HCT116 (cell line): Measurements from ENCODE around the gene MAP1LC3B. TPM values are rescaled to one million over a fixed set of nuclear protein-coding genes. Genes with fewer than 3 reads are reported as not detected.

ENCODE experiments used
- ATAC-seq: fragments of 200-7000 bp; cut with Tn5 transposase; 2 replicates; pipeline ENCODE4 v1.9.1; 2020; ENCODE audit warnings: mild to moderate bottlenecking, moderate library complexity
- BruUV-seq: library from RNA; stranded (reverse); fragments of 400-500 nt; replicated peaks from 2 replicates; lab custom pipeline; 2021; lab: Mats Ljungman, UMichigan
- CTCF ChIA-PET: fragments of 300-600 bp; sonication (Branson Sonifier 250); formaldehyde crosslinking; loops from one replicate; lab custom pipeline; 2021; ENCODE audit warnings: antibody characterized with exemption; lab: Charles Lee
- POLR2A ChIA-PET: fragments of 300-600, 350-600 bp; sonication (Branson Sonifier 250); formaldehyde crosslinking; loops from one replicate; lab custom pipeline; 2021; ENCODE audit warnings: antibody characterized with exemption; lab: Charles Lee
- RAD21 ChIA-PET, 2 experiments: fragments of 300-600 bp; sonication (Branson Sonifier 250); formaldehyde crosslinking; loops; one replicate each; lab custom pipeline; 2023; ENCODE audit warnings: low total read pairs in 2 of 2; ENCODE audit not compliant: uncharacterized antibody in 2 of 2, unreplicated experiment in 2 of 2, low non-redundant PET in 1 of 2; lab: Charles Lee
- DNase-seq: peaks from one replicate; pipeline ENCODE4 v3.0.0-alpha.2; 2010; ENCODE audit warnings: low read depth, low spot score
- H2AFZ ChIP-seq: fragments of 200-600 bp; shearing (Covaris generic), sonication (generic); 2 replicates; pipeline ENCODE4 v1.6.1; 2017; ENCODE audit warnings: low read depth, mixed run types, mixed read lengths, antibody characterized with exemption, low read length; ENCODE audit not compliant: poor library complexity, severe bottlenecking
- H3K27ac ChIP-seq: 2 replicates; pipeline ENCODE4 v1.5.1; 2012; ENCODE audit warnings: low read depth, low read length
- H3K27me3 ChIP-seq: fragments of 200-600 bp; sonication (generic); 2 replicates; pipeline ENCODE4 v1.6.1; 2016; ENCODE audit warnings: mixed run types, low read length, mixed read lengths; ENCODE audit not compliant: insufficient read depth
- H3K36me3 ChIP-seq, 2 experiments: fragments of 200-500 bp in 1 of 2; fragments of 200-600 bp in 1 of 2; sonication (Bioruptor generic) in 1 of 2; sonication (generic) in 1 of 2; 2 replicates each; pipeline versions ENCODE4 v1.5.1 to v1.6.1; 2014 to 2016; ENCODE audit warnings: low read length in 2 of 2, inconsistent platforms in 1 of 2, mixed read lengths in 1 of 2, mixed run types in 1 of 2; ENCODE audit not compliant: insufficient read depth in 2 of 2, control insufficient read depth in 1 of 2
- H3K4me1 ChIP-seq, 2 experiments: fragments of 200-600 bp in 1 of 2; sonication (generic) in 1 of 2; 2 replicates each; pipeline versions ENCODE4 v1.5.1 to v1.6.1; 2012 to 2017; ENCODE audit warnings: low read length in 2 of 2, inconsistent platforms in 1 of 2, mild to moderate bottlenecking in 1 of 2, mixed read lengths in 1 of 2, mixed run types in 1 of 2, moderate library complexity in 1 of 2; ENCODE audit not compliant: insufficient read depth in 2 of 2, control insufficient read depth in 1 of 2
- H3K4me2 ChIP-seq: fragments of 200-600 bp; sonication (generic); 2 replicates; pipeline ENCODE4 v1.6.1; 2017; ENCODE audit warnings: mixed run types, low read length, mixed read lengths
- H3K4me3 ChIP-seq, 2 experiments: fragments of 200-600 bp in 1 of 2; sonication (generic) in 1 of 2; replicated peaks in 1 of 2; 2 replicates each; pipeline ENCODE4 v1.5.1; 2011 to 2016; ENCODE audit warnings: low read length in 2 of 2, control low read depth in 1 of 2, low read depth in 1 of 2, mild to moderate bottlenecking in 1 of 2, mixed read lengths in 1 of 2, mixed run types in 1 of 2
- H3K79me2 ChIP-seq: fragments of 200-600 bp; sonication (generic); 2 replicates; pipeline ENCODE4 v1.6.1; 2017; ENCODE audit warnings: mild to moderate bottlenecking, mixed run types, low read length, moderate library complexity, mixed read lengths; ENCODE audit not compliant: insufficient read depth
- H3K9ac ChIP-seq: fragments of 200-600 bp; sonication (generic); 2 replicates; pipeline ENCODE4 v1.6.1; 2016; ENCODE audit warnings: low read length, mixed read lengths
- H3K9me2 ChIP-seq: fragments of 200-600 bp; sonication (generic), shearing (Covaris generic); 2 replicates; pipeline ENCODE4 v1.6.1; 2017; ENCODE audit warnings: mixed run types, mild to moderate bottlenecking, moderate library complexity; ENCODE audit not compliant: insufficient read depth
- H3K9me3 ChIP-seq, 2 experiments: fragments of 200-500 bp in 1 of 2; fragments of 200-600 bp in 1 of 2; sonication (Bioruptor generic) in 1 of 2; sonication (generic) in 1 of 2; 2 replicates each; pipeline ENCODE4 v1.6.1; 2014 to 2017; ENCODE audit warnings: low read length in 2 of 2, mixed read lengths in 2 of 2, inconsistent platforms in 1 of 2, low read depth in 1 of 2, mild to moderate bottlenecking in 1 of 2, mixed run types in 1 of 2, moderate library complexity in 1 of 2; ENCODE audit not compliant: control insufficient read depth in 1 of 2, insufficient read depth in 1 of 2
- H4K20me1 ChIP-seq: fragments of 200-600 bp; sonication (generic), shearing (Covaris generic); 2 replicates; pipeline ENCODE4 v1.6.1; 2017; ENCODE audit warnings: mixed run types, mild to moderate bottlenecking, moderate library complexity; ENCODE audit not compliant: insufficient read depth
- EGR1 ChIP-seq: IDR thresholded peaks from 2 replicates; pipeline ENCODE4 v1.6.1; 2012; ENCODE audit warnings: low read depth
- ELF1 ChIP-seq: IDR thresholded peaks from 2 replicates; pipeline ENCODE4 v1.6.1; 2012; ENCODE audit warnings: low read depth, borderline replicate concordance
- EZH2 ChIP-seq: fragments of 200-600 bp; sonication (generic); IDR thresholded peaks from 2 replicates; pipeline ENCODE4 v1.6.1; 2017; ENCODE audit warnings: antibody characterized with exemption, mixed run types
- FOSL1 ChIP-seq: IDR thresholded peaks from 2 replicates; pipeline ENCODE4 v1.6.1; 2012; ENCODE audit warnings: low read depth
- JUND ChIP-seq: IDR thresholded peaks from 2 replicates; pipeline ENCODE4 v1.6.1; 2012
- MAX ChIP-seq: IDR thresholded peaks from 2 replicates; pipeline ENCODE4 v1.6.1; 2012
- POLR2A ChIP-seq: IDR thresholded peaks from 2 replicates; pipeline ENCODE4 v1.7.0; 2011; ENCODE audit warnings: borderline replicate concordance; ENCODE audit not compliant: insufficient read depth, insufficient read length; ENCODE audit errors: extremely low read depth
- POLR2AphosphoS5 ChIP-seq: IDR thresholded peaks from 2 replicates; pipeline ENCODE4 v1.6.1; 2011; ENCODE audit warnings: mild to moderate bottlenecking, low read depth, low read length, moderate library complexity
- RAD21 ChIP-seq: IDR thresholded peaks from 2 replicates; pipeline ENCODE4 v1.6.1; 2012; ENCODE audit warnings: low read depth, mild to moderate bottlenecking
- SIN3A ChIP-seq: IDR thresholded peaks from 2 replicates; pipeline ENCODE4 v1.6.1; 2012; ENCODE audit warnings: low read depth
- SP1 ChIP-seq: IDR thresholded peaks from 2 replicates; pipeline ENCODE4 v1.6.1; 2012; ENCODE audit warnings: low read depth
- SRF ChIP-seq: IDR thresholded peaks from 2 replicates; pipeline ENCODE4 v1.6.1; 2012; ENCODE audit warnings: low read depth
- TCF7L2 ChIP-seq: IDR thresholded peaks from 2 replicates; pipeline ENCODE4 v1.7.0; 2011; ENCODE audit warnings: borderline replicate concordance, inconsistent platforms; ENCODE audit not compliant: insufficient read depth, insufficient read length; ENCODE audit errors: extremely low read depth
- YY1 ChIP-seq: IDR thresholded peaks from 2 replicates; pipeline ENCODE4 v1.6.1; 2011; ENCODE audit warnings: low read length, low read depth, moderate library complexity, mild to moderate bottlenecking; ENCODE audit not compliant: insufficient replicate concordance; ENCODE audit errors: extremely low read depth
- ZFX ChIP-seq: fragments of 450-650 bp; IDR thresholded peaks from 2 replicates; pipeline ENCODE4 v1.6.1; 2017
- ZNF274 ChIP-seq: fragments of 200-500 bp; sonication (Bioruptor generic); IDR thresholded peaks from 2 replicates; pipeline ENCODE4 v1.6.1; 2014; ENCODE audit warnings: mild to moderate bottlenecking, low read depth, low read length, inconsistent platforms
- intact Hi-C: fragments of 100-400 bp; cut with micrococcal nuclease; formaldehyde crosslinking; loops from 2 replicates; pipeline ENCODE4 v1.10.0; 2022
- total RNA-seq: library from RNA; stranded (reverse); gene quantifications from one replicate; pipeline ENCODE4 v1.2.1, GENCODE V29; 2021; ENCODE audit not compliant: unreplicated experiment
- TF ChIP-seq, protein P1 (sequence below), 3 experiments: fragments of 200-600 bp in 1 of 3; sonication (generic) in 1 of 3; IDR thresholded peaks in 2 of 3; conservative IDR thresholded peaks in 1 of 3; 2 replicates each; pipeline ENCODE4 v1.5.1; 2012 to 2017; ENCODE audit warnings: low read depth in 2 of 3, low read length in 2 of 3, antibody characterized with exemption in 1 of 3, borderline replicate concordance in 1 of 3, control low read depth in 1 of 3, mild to moderate bottlenecking in 1 of 3, mixed read lengths in 1 of 3, mixed run types in 1 of 3, moderate library complexity in 1 of 3; ENCODE audit not compliant: insufficient read depth in 1 of 3
- TF ChIP-seq, protein P2 (sequence below): IDR thresholded peaks from 2 replicates; pipeline ENCODE4 v1.6.1; 2012
- TF ChIP-seq, protein P3 (sequence below): IDR thresholded peaks from 2 replicates; pipeline ENCODE4 v1.6.1; 2011; ENCODE audit warnings: mild to moderate bottlenecking, low read length, moderate library complexity; ENCODE audit not compliant: insufficient replicate concordance; ENCODE audit errors: extremely low read depth
- TF ChIP-seq, protein P4 (sequence below): IDR thresholded peaks from 2 replicates; pipeline ENCODE4 v1.6.1; 2012; ENCODE audit warnings: low read depth

MAP1LC3B gene
- total RNA-seq, 1 experiment from 2014 or later, result 93.8 TPM

- Histone ChIP-seq H3K27me3 (no peaks in the 10 kb centered on the region), H3K4me1 (peaks cover 0 to 7% of the 10 kb centered on the region in 2 experiments; a peak in 2 of 4 replicates), H3K27ac (peak overlapping the region; percentile 3; the same call in 1 of the 2 replicates), H3K9ac (no peak overlapping the region), H3K79me2 (peaks cover 94% of the 10 kb centered on the region), H3K4me3 (no peak overlapping the region), H3K36me3 (peaks cover 3 to 19% of the 10 kb centered on the region in 2 experiments; a peak in 1 of 4 replicates), H3K9me3 (no peaks in the 10 kb centered on the region), H3K9me2 (no peaks in the 10 kb centered on the region), H4K20me1 (peaks cover 16% of the 10 kb centered on the region; the same call in 1 of the 2 replicates), H2AFZ (no peak overlapping the region), H3K4me2 (no peak overlapping the region)
- ChIA-PET CTCF (no interaction called here), POLR2A (no interaction called here), RAD21 (no interaction called here)
- intact Hi-C loops, result no loop called here
- BruUV-seq, result no TSS peak
- ATAC-seq (peak; percentile 57; the same call in 1 of the 2 replicates), DNase-seq (no peak)
- no peak for TF ChIP-seq YY1
- TF ChIP-seq, protein P1, sequence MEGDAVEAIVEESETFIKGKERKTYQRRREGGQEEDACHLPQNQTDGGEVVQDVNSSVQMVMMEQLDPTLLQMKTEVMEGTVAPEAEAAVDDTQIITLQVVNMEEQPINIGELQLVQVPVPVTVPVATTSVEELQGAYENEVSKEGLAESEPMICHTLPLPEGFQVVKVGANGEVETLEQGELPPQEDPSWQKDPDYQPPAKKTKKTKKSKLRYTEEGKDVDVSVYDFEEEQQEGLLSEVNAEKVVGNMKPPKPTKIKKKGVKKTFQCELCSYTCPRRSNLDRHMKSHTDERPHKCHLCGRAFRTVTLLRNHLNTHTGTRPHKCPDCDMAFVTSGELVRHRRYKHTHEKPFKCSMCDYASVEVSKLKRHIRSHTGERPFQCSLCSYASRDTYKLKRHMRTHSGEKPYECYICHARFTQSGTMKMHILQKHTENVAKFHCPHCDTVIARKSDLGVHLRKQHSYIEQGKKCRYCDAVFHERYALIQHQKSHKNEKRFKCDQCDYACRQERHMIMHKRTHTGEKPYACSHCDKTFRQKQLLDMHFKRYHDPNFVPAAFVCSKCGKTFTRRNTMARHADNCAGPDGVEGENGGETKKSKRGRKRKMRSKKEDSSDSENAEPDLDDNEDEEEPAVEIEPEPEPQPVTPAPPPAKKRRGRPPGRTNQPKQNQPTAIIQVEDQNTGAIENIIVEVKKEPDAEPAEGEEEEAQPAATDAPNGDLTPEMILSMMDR (IDR thresholded peaks at IDR 0.05 in 2 of 3, conservative IDR thresholded peaks at IDR 0.05 in 1 of 3; ENCODE audit: borderline replicate concordance in 1 of 3, insufficient read depth in 1 of 3, low read depth in 2 of 3, low read length in 2 of 3), result no peak
- no peak for TF ChIP-seq RAD21
- TF ChIP-seq ZFX, result no peak
- no peak for TF ChIP-seq JUND
- TF ChIP-seq EZH2, result no peak
- TF ChIP-seq, protein P2, sequence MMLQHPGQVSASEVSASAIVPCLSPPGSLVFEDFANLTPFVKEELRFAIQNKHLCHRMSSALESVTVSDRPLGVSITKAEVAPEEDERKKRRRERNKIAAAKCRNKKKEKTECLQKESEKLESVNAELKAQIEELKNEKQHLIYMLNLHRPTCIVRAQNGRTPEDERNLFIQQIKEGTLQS, result no peak
- TF ChIP-seq SRF, result no peak
- TF ChIP-seq ELF1, result no peak
- no peak for TF ChIP-seq POLR2A
- TF ChIP-seq POLR2AphosphoS5, result no peak
- no peak for TF ChIP-seq SIN3A
- TF ChIP-seq, protein P3, sequence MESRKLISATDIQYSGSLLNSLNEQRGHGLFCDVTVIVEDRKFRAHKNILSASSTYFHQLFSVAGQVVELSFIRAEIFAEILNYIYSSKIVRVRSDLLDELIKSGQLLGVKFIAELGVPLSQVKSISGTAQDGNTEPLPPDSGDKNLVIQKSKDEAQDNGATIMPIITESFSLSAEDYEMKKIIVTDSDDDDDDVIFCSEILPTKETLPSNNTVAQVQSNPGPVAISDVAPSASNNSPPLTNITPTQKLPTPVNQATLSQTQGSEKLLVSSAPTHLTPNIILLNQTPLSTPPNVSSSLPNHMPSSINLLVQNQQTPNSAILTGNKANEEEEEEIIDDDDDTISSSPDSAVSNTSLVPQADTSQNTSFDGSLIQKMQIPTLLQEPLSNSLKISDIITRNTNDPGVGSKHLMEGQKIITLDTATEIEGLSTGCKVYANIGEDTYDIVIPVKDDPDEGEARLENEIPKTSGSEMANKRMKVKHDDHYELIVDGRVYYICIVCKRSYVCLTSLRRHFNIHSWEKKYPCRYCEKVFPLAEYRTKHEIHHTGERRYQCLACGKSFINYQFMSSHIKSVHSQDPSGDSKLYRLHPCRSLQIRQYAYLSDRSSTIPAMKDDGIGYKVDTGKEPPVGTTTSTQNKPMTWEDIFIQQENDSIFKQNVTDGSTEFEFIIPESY, result no peak
- TF ChIP-seq SP1, result no peak
- TF ChIP-seq EGR1, result no peak
- TF ChIP-seq MAX, result no peak
- no peak for TF ChIP-seq FOSL1
- no peak for TF ChIP-seq ZNF274
- TF ChIP-seq, protein P4, sequence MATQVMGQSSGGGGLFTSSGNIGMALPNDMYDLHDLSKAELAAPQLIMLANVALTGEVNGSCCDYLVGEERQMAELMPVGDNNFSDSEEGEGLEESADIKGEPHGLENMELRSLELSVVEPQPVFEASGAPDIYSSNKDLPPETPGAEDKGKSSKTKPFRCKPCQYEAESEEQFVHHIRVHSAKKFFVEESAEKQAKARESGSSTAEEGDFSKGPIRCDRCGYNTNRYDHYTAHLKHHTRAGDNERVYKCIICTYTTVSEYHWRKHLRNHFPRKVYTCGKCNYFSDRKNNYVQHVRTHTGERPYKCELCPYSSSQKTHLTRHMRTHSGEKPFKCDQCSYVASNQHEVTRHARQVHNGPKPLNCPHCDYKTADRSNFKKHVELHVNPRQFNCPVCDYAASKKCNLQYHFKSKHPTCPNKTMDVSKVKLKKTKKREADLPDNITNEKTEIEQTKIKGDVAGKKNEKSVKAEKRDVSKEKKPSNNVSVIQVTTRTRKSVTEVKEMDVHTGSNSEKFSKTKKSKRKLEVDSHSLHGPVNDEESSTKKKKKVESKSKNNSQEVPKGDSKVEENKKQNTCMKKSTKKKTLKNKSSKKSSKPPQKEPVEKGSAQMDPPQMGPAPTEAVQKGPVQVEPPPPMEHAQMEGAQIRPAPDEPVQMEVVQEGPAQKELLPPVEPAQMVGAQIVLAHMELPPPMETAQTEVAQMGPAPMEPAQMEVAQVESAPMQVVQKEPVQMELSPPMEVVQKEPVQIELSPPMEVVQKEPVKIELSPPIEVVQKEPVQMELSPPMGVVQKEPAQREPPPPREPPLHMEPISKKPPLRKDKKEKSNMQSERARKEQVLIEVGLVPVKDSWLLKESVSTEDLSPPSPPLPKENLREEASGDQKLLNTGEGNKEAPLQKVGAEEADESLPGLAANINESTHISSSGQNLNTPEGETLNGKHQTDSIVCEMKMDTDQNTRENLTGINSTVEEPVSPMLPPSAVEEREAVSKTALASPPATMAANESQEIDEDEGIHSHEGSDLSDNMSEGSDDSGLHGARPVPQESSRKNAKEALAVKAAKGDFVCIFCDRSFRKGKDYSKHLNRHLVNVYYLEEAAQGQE, result no peak
- TF ChIP-seq TCF7L2, result no peak
Observed at GRCh38 chr16:87366288-87366687, 25.8 kb upstream of the MAP1LC3B start.
